LHCN-M2 (cell line): ENCODE data around the gene FAM72B. TPM values are rescaled to one million over a fixed set of nuclear protein-coding genes. Genes with fewer than 3 reads are reported as not detected.
"Not testable (repeated sequence)": the region's sequence is repeated elsewhere in the genome, so short reads cannot be mapped to it uniquely, and the experiment has no call there.

Experiments
- DNase-seq: peaks from one replicate; pipeline ENCODE4 v3.0.0-alpha.2; 2012; ENCODE audit warnings: low read depth
- total RNA-seq: library from RNA; depleted of rRNA; stranded (reverse); fragments of >200 nt; gene quantifications from 2 replicates; pipeline ENCODE4 v1.2.3, GENCODE V29; 2014

FAM72B gene
- total RNA-seq, 1 experiment from 2014 or later, result 6.3 TPM

DNA sequence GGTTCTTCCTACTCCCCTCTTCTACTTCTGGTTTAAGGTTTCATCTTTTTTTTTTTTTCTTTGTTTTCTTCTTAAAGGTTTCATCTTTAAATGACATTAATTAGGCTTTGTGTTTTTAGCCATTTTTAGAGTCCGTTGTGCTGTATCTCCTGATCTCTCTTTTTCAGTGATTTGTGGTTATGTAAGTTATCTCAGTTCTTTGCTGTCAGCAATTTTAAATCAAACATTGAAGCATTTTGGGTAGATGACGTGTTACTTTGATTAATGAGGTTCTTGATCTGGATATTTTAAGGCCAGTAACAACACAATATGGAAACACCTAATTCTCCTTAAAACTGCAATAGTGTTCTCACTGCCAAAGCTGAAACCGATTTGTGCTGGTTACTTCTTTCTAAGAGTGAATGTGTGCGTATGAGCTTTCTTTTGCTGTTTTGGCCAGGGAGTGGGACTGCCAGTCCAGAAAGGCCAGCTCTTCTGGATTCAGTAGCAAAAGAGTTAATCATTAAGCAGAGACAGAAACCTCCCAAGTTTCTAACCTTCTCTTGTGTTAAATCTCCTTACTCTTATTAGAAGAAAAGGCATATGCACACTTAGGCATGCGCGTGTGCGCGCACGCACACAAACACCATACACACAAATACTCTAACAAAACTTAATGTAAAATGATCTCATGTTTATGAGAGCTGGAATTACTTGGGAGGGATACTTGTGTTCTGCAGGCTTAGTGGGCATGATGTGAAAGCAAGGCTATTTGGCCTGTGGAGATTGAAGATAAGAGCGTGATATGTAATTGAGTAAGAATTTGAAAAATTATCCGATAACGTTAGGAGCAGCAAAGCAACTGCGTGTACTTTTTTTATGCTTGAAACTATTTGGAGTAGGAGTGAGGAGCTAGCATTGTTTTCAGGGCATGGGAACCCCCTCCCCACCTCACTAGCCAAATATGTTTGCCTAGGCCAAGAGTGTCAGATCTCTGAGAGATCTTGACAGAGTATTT, 17.1 kb upstream of the FAM72B start:
- not testable (repeated sequence) for DNase-seq

GRCh38 chr1:121200232-121200631, 16.1 kb upstream of the FAM72B start:
- not testable (repeated sequence) for DNase-seq

DNA sequence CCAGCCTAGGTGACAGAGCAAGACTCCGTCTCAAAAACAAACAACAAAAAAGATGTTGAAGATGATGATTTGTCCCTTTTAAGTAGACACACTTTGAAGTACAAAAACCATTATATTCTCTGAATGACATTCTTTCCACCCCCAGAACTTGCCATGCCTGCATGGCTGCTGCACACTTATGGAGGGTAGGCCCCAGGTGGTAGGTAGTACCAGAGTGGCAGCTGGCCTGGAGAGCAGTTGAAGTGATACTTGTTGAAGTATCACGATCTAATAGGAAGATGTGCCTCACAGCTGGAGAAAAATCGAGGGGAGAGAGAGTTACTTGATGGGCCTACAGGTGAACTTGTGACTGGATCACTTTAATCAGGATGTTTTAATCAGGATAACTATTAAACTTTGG, 15.6 kb upstream of the FAM72B start:
- not testable (repeated sequence) for DNase-seq

GRCh38 chr1:121197095-121197882, 13.1 kb upstream of the FAM72B start:
- not testable (repeated sequence) for DNase-seq

- DNase-seq, result not testable (repeated sequence)
Observed at GRCh38 chr1:121192512-121192911, 8.4 kb upstream of the FAM72B start.

GRCh38 chr1:121187914-121188313, 3.8 kb upstream of the FAM72B start:
- DNase-seq, result not testable (repeated sequence)

- DNase-seq, result not testable (repeated sequence)
Observed at GRCh38 chr1:121186191-121186590, 2.1 kb upstream of the FAM72B start.

DNA sequence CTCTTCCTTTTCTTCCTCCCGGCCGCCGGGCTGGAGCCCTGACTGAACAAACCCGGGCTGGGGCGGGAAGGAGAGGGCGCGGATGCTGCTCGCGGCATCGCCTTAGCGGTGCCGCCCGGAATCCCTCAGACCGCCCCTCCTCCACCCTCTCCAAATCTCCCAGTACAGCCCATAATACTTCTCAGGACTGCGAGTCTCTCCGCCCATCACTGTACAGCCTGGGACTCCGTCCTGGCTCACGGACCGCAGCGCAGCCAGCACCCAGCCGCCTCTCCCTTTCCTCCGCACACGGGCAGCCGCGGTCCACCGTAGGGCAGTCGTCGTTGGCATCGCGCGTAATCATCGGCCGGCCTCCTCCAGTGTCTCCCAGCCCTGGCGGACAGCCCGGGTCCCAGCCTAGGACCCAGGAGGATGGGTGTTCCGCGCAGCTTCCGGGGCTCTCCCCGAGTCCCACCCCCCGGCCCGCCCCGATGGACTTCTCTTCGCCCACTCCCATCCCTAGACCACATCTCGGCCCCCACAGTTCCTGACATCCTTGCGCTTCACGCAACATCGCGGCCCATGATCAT, 1.1 kb upstream of the FAM72B start:
- DNase-seq, result not testable (repeated sequence)

GRCh38 chr1:121183867-121184266, 273 bp downstream of the FAM72B start:
- peak; percentile 11 for DNase-seq

- not testable (repeated sequence) for DNase-seq
Observed at GRCh38 chr1:121178197-121178596, 5.9 kb downstream of the FAM72B start.

GRCh38 chr1:121176649-121177048, 7.5 kb downstream of the FAM72B start:
- not testable (repeated sequence) for DNase-seq

- not testable (repeated sequence) for DNase-seq
Observed at GRCh38 chr1:121168152-121168668, 15.9 kb downstream of the FAM72B start.

GRCh38 chr1:121167225-121167738, 16.9 kb downstream of the FAM72B start:
- DNase-seq, result not testable (repeated sequence)

- DNase-seq, result not testable (repeated sequence)
Observed at GRCh38 chr1:121165296-121165695, 18.8 kb downstream of the FAM72B start.

DNA sequence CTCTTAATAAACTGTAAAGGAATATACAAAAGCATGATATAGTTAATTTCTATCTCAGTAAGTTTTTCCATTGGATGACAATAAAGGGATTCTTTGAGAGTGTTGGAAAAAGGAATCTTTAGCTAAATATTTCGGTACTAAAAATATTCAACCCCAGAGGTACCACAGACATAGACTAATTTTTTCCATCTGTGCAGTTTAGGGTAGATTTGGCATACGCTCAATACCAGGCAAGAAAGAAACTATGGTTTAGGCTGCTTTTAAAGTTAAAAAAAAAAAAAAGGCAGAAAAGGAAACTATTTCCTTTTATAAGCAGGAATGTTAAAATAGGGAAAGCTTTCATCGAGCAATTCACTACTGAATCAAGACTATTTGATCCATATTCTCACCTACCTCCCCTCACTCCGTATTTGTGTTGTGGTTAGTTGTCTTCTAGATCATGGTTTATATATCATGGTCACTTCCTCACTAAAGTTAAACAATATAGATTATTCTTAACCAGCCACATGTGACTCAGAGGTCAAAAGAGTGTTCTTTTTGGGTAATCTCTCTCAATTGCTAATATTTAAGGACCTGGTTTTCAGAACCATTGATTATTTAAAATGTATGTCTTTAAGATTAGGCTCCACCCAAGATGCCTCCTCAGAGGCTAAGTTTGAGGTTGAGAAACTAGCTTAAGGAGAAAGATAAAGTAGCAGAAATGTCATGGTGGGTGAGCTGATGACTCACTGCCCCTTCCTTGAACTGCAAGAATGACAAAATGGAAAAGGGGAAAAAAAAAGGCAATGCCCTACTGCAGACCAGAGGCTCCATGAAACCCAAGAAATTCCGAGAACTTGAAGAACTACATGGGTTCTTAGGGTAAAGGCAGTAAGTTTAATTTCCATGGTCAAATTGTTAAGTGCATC, 20.0 kb downstream of the FAM72B start:
- DNase-seq, result peak; percentile 44

- not testable (repeated sequence) for DNase-seq
Observed at GRCh38 chr1:121161199-121161901, 22.8 kb downstream of the FAM72B start.

DNA sequence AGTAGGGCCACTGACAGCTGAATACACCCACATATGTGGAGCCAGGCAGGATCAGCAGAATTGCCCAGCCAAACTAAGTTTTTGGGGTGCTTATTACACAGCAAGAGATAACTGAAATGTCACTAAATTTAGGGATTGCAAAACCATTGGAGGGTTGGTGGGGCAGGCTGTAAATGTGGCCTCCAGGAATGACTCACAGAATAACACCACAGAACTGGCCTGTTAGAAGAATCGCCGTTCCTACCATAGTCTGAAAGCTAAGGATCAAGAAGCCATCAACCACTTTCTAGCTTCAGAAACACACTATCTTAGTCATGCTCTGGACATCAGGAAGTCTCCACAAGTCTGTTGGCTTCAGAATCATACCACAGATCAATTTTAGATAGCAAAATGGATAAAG, 24.0 kb downstream of the FAM72B start:
- not testable (repeated sequence) for DNase-seq

DNA sequence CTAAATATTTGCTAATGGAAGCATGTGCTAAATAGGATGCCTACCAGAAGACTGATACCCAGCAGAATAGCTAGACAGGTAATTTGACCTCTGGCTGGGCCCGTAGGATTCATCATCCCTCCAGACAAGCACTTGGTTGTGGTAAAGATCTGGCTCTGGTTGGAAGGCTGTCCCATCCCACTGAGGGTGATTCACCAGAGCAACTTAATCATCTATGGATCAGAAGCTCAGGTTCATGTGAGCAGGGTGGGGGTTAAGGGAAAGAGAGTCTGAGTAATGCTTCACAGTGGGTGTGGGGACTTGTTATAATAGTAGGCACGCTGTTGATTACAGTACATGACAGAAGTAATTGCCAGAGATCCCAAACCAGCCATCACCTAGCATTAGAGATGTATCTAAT, 26.5 kb downstream of the FAM72B start:
- not testable (repeated sequence) for DNase-seq

DNA sequence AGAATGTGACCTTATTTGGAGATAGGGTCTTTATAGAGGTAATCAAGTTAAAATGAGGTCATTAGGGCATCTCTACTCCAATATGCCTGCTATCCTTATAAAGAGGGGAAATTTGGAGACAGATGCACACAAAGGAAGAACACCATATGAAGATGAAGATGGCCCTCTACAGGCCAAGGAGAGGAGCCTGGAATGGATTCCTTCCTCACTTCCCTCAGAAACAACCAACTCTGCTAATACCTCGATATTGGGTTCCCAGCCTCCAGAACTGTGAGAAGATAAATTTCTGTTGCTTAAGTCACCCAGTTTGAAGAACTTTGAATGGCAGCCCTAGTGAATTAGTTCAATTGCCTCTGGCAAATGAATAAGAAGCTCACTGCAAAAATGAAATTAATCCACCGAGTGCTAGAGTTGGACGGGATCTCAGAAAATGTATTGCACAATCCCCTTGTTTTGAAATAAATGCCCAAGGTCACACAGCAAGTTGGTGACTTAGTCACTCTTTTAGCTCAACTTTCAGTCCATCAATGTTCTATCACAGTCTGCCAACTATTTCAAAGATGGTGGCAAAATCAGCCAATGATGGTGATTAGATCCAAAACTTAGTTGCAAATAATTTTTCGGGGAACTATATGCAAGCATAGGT, 27.1 kb downstream of the FAM72B start:
- DNase-seq, result not testable (repeated sequence)
